LNCaP clone FGC (cell line): ENCODE data around the gene HMX1.

ENCODE experiments used
- DNase-seq: peaks from one replicate; pipeline ENCODE4 v3.0.0-alpha.2; 2011; ENCODE audit warnings: low read depth
- H3K4me3 ChIP-seq: 2 replicates; pipeline ENCODE4 v1.5.1; 2011; ENCODE audit warnings: mild to moderate bottlenecking, low read depth, low read length, control low read depth
- TF ChIP-seq, protein P1 (sequence below): IDR thresholded peaks from 2 replicates; pipeline ENCODE4 v1.5.1; 2012; ENCODE audit warnings: mild to moderate bottlenecking; ENCODE audit not compliant: control insufficient read depth, insufficient read depth; ENCODE audit errors: extremely low read depth

Gene HMX1

DNA sequence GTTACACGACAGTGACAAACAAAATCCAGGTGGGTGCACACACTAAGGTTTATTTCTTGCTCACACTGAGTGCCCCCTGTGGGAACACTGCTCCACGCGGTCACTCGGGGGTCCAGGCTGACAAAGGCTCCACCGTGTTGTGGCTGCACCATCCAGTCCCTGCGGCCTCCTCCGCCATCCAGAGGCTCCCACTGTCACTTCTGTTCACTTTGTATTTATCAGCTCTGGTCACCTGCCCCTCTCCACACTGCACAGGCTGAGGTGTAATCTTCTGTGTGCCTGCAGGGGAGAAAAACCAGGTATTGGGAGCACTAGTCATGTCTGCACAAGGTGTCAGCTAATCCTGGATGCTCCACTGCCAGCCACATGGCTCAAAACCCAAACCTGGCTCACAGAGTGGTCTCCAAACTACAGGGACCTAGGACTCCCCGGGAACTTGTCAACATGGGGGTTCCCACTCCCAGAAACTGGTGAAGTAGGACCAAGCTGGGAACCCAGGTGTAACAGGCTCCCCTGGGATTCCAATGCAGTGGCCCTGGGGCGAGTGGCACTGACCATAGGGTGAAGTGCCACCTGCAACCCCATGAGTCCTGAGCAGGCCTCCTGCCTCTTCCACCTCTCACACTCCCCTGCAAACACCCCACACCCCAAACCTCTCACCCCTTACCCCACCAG, 25.5 kb downstream of the HMX1 start:
- no peak overlapping the region for H3K4me3 ChIP-seq
- no peak for DNase-seq
- TF ChIP-seq, protein P1, sequence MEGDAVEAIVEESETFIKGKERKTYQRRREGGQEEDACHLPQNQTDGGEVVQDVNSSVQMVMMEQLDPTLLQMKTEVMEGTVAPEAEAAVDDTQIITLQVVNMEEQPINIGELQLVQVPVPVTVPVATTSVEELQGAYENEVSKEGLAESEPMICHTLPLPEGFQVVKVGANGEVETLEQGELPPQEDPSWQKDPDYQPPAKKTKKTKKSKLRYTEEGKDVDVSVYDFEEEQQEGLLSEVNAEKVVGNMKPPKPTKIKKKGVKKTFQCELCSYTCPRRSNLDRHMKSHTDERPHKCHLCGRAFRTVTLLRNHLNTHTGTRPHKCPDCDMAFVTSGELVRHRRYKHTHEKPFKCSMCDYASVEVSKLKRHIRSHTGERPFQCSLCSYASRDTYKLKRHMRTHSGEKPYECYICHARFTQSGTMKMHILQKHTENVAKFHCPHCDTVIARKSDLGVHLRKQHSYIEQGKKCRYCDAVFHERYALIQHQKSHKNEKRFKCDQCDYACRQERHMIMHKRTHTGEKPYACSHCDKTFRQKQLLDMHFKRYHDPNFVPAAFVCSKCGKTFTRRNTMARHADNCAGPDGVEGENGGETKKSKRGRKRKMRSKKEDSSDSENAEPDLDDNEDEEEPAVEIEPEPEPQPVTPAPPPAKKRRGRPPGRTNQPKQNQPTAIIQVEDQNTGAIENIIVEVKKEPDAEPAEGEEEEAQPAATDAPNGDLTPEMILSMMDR, result no peak

DNA sequence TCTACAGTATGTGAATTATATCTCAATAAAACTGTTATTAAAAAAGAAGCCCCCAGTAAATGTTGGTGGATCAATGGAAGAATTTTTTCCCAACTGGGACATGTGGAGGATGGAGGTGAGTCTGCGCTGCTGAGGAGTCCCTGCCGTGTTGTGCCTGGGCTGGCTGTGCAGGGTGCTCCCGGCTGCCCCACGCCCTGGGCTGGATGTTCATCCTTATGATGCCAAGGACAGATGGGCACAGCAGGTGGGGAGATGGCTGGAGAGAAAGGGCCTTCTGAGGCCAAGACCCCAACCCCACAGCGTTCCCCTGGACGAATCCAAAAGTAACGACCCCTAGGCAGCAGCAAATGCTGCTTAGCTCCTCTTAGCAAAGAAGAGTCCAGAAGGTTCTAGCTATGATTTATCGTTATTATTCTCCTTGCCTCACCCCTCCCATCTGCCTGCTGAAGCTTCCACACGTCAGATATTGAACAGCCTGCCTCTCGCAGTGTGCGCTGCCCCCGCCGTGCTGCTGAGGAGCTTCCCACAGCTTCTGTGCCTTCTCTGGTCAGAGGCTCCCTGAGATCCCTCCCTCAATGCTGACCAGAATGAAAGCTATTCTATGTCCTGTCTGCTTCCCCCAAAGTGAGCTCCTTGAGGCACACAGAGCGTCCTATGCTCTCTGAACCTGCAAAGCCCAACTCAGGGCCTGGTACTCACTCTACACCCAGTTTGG, 26.5 kb downstream of the HMX1 start:
- H3K4me3 ChIP-seq, result no peak overlapping the region
- DNase-seq, result no peak
- TF ChIP-seq, protein P1, result no peak

DNA sequence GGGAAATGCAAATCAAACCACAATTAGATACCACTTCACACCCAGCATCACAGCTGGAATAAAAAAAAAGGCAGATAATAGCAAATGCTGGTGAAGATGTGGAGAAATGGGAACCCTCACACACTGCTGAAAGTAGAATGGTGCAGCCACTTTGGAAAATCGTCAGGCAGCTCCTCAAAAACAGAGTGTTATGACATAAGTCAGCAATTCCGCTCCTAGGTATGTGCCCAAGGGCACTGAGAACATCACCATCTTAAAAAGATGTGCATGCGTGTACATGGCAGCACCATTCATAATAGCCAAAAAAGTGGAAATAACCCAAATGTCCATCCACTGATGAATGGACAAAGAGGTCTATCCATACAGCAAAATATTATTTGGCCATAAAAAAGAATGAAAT, 28.0 kb downstream of the HMX1 start:
- no peak for DNase-seq
- H3K4me3 ChIP-seq, result no peak overlapping the region
- TF ChIP-seq, protein P1, result no peak

DNA sequence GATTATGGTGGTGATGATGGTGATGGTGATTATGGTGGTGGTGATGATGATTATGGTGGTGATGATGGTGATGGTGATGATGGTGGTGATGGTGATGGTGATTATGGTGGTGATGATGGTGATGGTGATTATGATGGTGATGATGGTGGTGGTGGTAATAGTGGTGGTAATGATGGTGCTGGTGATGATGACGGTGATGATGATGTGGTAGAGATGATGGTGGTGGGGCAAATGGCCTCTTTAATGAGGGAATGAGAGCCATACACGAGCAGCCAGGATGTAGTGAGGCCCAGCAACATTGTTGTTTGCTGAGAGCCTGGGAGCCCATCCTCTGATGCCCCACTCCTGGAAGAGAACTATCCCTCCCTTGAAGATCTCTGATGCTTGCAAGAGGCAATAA, 29.0 kb downstream of the HMX1 start:
- DNase-seq, result no peak
- TF ChIP-seq, protein P1, result no peak
- no peak overlapping the region for H3K4me3 ChIP-seq

DNA sequence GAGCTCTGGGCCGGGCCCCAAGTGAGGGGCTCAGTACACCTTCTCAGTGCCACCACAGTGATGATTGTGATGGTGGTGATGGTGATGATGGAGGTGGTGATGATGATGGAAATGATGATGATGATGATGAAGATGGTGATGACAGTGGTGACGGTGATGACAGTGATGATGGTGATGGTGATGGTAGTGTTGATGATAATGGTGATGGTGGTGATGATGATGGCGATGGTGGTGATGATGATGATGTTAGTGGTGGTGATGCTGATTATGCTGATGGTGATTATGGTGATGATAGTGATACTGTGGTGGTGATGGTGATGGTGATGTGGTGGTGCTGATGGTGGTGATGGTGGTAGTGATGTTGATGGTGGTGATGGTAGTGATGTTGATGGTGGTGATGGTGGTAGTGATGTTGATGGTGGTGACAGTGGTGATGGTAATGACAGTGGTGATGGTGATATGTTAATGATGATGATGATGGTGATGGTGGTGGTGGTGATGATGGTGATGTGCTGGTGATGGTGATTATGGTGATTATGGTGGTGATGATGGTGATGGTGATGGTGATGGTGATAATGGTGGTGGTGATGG, 29.9 kb downstream of the HMX1 start:
- no peak for DNase-seq
- no peak overlapping the region for H3K4me3 ChIP-seq
- TF ChIP-seq, protein P1, result no peak

DNA sequence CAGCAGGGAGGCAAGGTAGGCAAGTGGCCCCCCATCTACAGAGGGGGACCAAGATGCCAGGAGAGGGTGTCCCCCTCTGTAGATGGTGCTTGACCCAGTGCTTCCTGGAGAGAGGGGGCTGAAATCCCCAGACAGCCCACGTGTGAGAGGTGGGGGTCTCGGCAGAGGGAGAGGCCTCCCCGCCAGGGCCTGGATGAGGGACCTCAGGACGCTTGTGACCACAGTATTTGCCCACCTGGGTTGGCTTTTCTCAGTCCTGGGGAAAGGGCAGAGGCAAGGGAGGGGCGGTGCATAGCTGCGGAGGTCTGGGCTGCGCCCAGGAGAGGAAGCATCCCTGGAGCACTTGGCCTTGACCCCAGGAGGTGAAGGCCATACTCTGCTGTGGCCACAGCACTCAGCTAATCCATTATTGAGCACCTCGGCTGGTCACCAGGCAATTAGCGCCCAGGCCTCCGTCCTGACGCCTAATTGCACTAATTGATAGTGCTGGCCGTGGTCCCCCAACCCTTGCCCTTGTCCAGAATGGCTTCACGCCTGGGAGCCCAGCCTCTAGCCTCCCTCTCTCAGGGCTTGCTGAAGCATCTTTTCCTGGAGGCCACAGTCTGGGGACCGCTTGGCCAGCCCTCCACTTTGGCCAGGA, 30.7 kb downstream of the HMX1 start:
- H3K4me3 ChIP-seq, result no peak overlapping the region
- TF ChIP-seq, protein P1, result no peak
- DNase-seq, result no peak
